H1 (cell line): Measurements from ENCODE around the gene BHMT. TPM values are rescaled to one million over a fixed set of nuclear protein-coding genes. Genes with fewer than 3 reads are reported as not detected.

Source experiments
- BACH1 ChIP-seq: IDR thresholded peaks from 2 replicates; pipeline ENCODE4 v1.6.1; 2012; ENCODE audit warnings: low read length, improper control_type of control experiment
- CBX8 ChIP-seq: fragments of 300-800, 300-1000 bp; sonication (generic); IDR thresholded peaks from 2 replicates; pipeline ENCODE4 v1.7.1; 2016; ENCODE audit warnings: low read depth, low read length, borderline replicate concordance
- CHD7 ChIP-seq: fragments of 300-600 bp; sonication (generic); IDR thresholded peaks from 2 replicates; pipeline ENCODE4 v1.7.1; 2012; ENCODE audit warnings: low read length, moderate library complexity, mild to moderate bottlenecking, inconsistent platforms; ENCODE audit not compliant: insufficient replicate concordance
- CREB1 ChIP-seq: IDR thresholded peaks from 2 replicates; pipeline ENCODE4 v1.6.1; 2012; ENCODE audit warnings: inconsistent platforms
- KDM1A ChIP-seq: fragments of 200-600, 300-600 bp; sonication (generic); IDR thresholded peaks from 2 replicates; pipeline ENCODE4 v1.7.1; 2016; ENCODE audit warnings: mild to moderate bottlenecking, low read length, borderline replicate concordance
- KDM5A ChIP-seq: fragments of 200-600 bp; IDR thresholded peaks from 2 replicates; pipeline ENCODE4 v1.7.1; 2012; ENCODE audit warnings: mild to moderate bottlenecking, low read length, inconsistent platforms, mixed read lengths
- POU5F1 ChIP-seq: IDR thresholded peaks from 2 replicates; pipeline ENCODE4 v1.6.1; 2011; ENCODE audit warnings: low read depth, mild to moderate bottlenecking, low read length, moderate library complexity
- RXRA ChIP-seq: IDR thresholded peaks from 2 replicates; pipeline ENCODE4 v1.6.1; 2011; ENCODE audit warnings: low read depth, mild to moderate bottlenecking, low read length, moderate library complexity; ENCODE audit not compliant: insufficient read depth
- polyA plus RNA-seq, 7 experiments: library from polyadenylated mRNA; depleted of rRNA in 3 of 7; stranded (reverse) in 5 of 7; unstranded in 2 of 7; fragments of >200 nt in 5 of 7; fragments of 200-250 nt in 2 of 7; gene quantifications; 1 replicate in 5 of 7; 2 replicates in 1 of 7; 4 replicates in 1 of 7; pipeline versions ENCODE4 v1.2.1 to v1.2.3, GENCODE V29; 2011 to 2013; ENCODE audit warnings: missing spikeins in 2 of 7, mixed read lengths in 2 of 7
- total RNA-seq: library from RNA; stranded (reverse); fragmentation: NEBNext Ultra II Directional; extraction: Animal tissue kit (Norgen Biotek cat#: 25700); gene quantifications from 2 replicates; pipeline ENCODE4 v1.2.1, GENCODE V29; 2021
- TF ChIP-seq, protein P1 (sequence below): IDR thresholded peaks from 2 replicates; pipeline ENCODE4 v1.6.1; 2012; ENCODE audit warnings: inconsistent platforms
- TF ChIP-seq, protein P2 (sequence below), 3 experiments: IDR thresholded peaks; 1 replicate in 2 of 3; 2 replicates in 1 of 3; pipeline versions ENCODE4 v1.5.1 to v1.6.1; 2011; ENCODE audit warnings: low read length in 3 of 3, mild to moderate bottlenecking in 3 of 3, inconsistent platforms in 2 of 3, low read depth in 1 of 3, moderate library complexity in 1 of 3; ENCODE audit not compliant: insufficient read depth in 1 of 3; ENCODE audit errors: control extremely low read depth in 1 of 3

Gene BHMT
- total and polyA plus RNA-seq, 2 of the 8 experiments (the other 6 are each of a cell fraction or from before 2014, with no cell fraction given) = 0.54 to 1.6 TPM

- TF ChIP-seq CHD7 (no peak), KDM1A (no peak), BACH1 (no peak), POU5F1 (no peak), RXRA (no peak), KDM5A (no peak), CBX8 (no peak), CREB1 (no peak)
- TF ChIP-seq, protein P1, sequence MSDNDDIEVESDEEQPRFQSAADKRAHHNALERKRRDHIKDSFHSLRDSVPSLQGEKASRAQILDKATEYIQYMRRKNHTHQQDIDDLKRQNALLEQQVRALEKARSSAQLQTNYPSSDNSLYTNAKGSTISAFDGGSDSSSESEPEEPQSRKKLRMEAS = no peak
- TF ChIP-seq, protein P2, sequence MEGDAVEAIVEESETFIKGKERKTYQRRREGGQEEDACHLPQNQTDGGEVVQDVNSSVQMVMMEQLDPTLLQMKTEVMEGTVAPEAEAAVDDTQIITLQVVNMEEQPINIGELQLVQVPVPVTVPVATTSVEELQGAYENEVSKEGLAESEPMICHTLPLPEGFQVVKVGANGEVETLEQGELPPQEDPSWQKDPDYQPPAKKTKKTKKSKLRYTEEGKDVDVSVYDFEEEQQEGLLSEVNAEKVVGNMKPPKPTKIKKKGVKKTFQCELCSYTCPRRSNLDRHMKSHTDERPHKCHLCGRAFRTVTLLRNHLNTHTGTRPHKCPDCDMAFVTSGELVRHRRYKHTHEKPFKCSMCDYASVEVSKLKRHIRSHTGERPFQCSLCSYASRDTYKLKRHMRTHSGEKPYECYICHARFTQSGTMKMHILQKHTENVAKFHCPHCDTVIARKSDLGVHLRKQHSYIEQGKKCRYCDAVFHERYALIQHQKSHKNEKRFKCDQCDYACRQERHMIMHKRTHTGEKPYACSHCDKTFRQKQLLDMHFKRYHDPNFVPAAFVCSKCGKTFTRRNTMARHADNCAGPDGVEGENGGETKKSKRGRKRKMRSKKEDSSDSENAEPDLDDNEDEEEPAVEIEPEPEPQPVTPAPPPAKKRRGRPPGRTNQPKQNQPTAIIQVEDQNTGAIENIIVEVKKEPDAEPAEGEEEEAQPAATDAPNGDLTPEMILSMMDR (IDR thresholded peaks at IDR 0.05; ENCODE audit: control extremely low read depth in 1 of 3, insufficient read depth in 1 of 3, low read depth in 1 of 3, low read length in 3 of 3) = no peak
Observed at GRCh38 chr5:79120221-79120620, 8.6 kb downstream of the BHMT start (continued).
